HG03025 (cell line): Measurements from ENCODE around the gene LRAT.
"Not testable (repeated sequence)": the region's sequence is repeated elsewhere in the genome, so short reads cannot be mapped to it uniquely, and the experiment has no call there.

Experiments
- ATAC-seq: cut with Tn5 transposase; IDR thresholded peaks from one replicate; pipeline ENCODE4 v1.9.1; 2021; ENCODE audit warnings: mild to moderate bottlenecking, moderate library complexity; ENCODE audit not compliant: unreplicated experiment, low FRiP score

LRAT gene

GRCh38 chr4:154743683-154744340, at the start of gene LRAT:
TSS of gene LRAT (plus strand) at chr4:154744000. CDS start at chr4:154744327, 327 bp downstream.
- ATAC-seq, result no peak

- ATAC-seq, result no peak
Observed at GRCh38 chr4:154707877-154708276, 35.9 kb upstream of the LRAT start.

GRCh38 chr4:154709550-154709949, 34.2 kb upstream of the LRAT start:
- ATAC-seq, result no peak

- no peak for ATAC-seq
Observed at GRCh38 chr4:154711522-154711921, 32.3 kb upstream of the LRAT start.

- ATAC-seq, result no peak
Observed at GRCh38 chr4:154714339-154715040, 29.3 kb upstream of the LRAT start.

- ATAC-seq, result no peak
Observed at GRCh38 chr4:154719087-154719486, 24.7 kb upstream of the LRAT start.

GRCh38 chr4:154720123-154720522, 23.7 kb upstream of the LRAT start:
- ATAC-seq, result peak; percentile 59

GRCh38 chr4:154720618-154721267, 23.1 kb upstream of the LRAT start:
- no peak for ATAC-seq

GRCh38 chr4:154722262-154722661, 21.5 kb upstream of the LRAT start:
- ATAC-seq, result no peak

GRCh38 chr4:154723601-154724000, 20.2 kb upstream of the LRAT start:
- not testable (repeated sequence) for ATAC-seq

- ATAC-seq, result no peak
Observed at GRCh38 chr4:154727540-154727939, 16.3 kb upstream of the LRAT start.

GRCh38 chr4:154731756-154732155, 12.0 kb upstream of the LRAT start:
- ATAC-seq, result no peak

- ATAC-seq, result no peak
Observed at GRCh38 chr4:154732669-154733068, 11.1 kb upstream of the LRAT start.

- ATAC-seq, result no peak
Observed at GRCh38 chr4:154736770-154737169, 7.0 kb upstream of the LRAT start.

- ATAC-seq, result no peak
Observed at GRCh38 chr4:154738426-154738825, 5.4 kb upstream of the LRAT start.

- no peak for ATAC-seq
Observed at GRCh38 chr4:154739111-154739510, 4.7 kb upstream of the LRAT start.

- no peak for ATAC-seq
Observed at GRCh38 chr4:154740462-154740861, 3.3 kb upstream of the LRAT start.

- ATAC-seq, result no peak
Observed at GRCh38 chr4:154741131-154741665, 2.6 kb upstream of the LRAT start.

- no peak for ATAC-seq
Observed at GRCh38 chr4:154741922-154742850, 1.6 kb upstream of the LRAT start.

GRCh38 chr4:154744341-154744926, 634 bp downstream of the LRAT start:
- ATAC-seq, result no peak
